H1 (cell line): ENCODE measurements around the gene ARL6IP4. TPM values are rescaled to one million over a fixed set of nuclear protein-coding genes. Genes with fewer than 3 reads are reported as not detected.
A peak's percentile ranks its signal among the peaks of the same experiment; 100 is the strongest.

ENCODE experiments used
- CTCF ChIA-PET: fragments of 300-600 bp; sonication (Branson Sonifier 250); formaldehyde crosslinking; loops from one replicate; lab custom pipeline; 2021; ENCODE audit not compliant: partially characterized antibody; lab: Charles Lee
- POLR2A ChIA-PET: fragments of 300-600 bp; sonication (Branson Sonifier 250); formaldehyde crosslinking; loops from one replicate; lab custom pipeline; 2021; ENCODE audit warnings: inconsistent platforms; ENCODE audit not compliant: partially characterized antibody; lab: Charles Lee
- DNase-seq, 2 experiments: peaks; one replicate each; pipeline versions ENCODE4 v3.0.0 to v3.0.0-alpha.2; 2010 to 2022; ENCODE audit warnings: low spot score in 2 of 2, low read depth in 1 of 2, mixed read lengths in 1 of 2
- FAIRE-seq: peaks from 2 replicates; lab custom pipeline; 2011; peaks lifted over from hg19 to GRCh38; lab: Jason Lieb, UNC
- H2AFZ ChIP-seq: 2 replicates; pipeline ENCODE4 v1.8.1; 2012; ENCODE audit warnings: low read length, inconsistent platforms
- H2AK5ac ChIP-seq: 2 replicates; pipeline ENCODE4 v1.6.1; 2013; ENCODE audit warnings: low read depth, low read length
- H2BK120ac ChIP-seq: replicated peaks from 2 replicates; pipeline ENCODE3; 2013; ENCODE audit warnings: low read depth, low read length, inconsistent platforms
- H2BK12ac ChIP-seq: 2 replicates; pipeline ENCODE4 v1.6.1; 2013; ENCODE audit warnings: low read depth, low read length
- H2BK15ac ChIP-seq: 2 replicates; pipeline ENCODE4 v1.6.1; 2013; ENCODE audit warnings: low read length
- H2BK20ac ChIP-seq: 2 replicates; pipeline ENCODE4 v1.6.1; 2013; ENCODE audit warnings: low read length
- H2BK5ac ChIP-seq: 2 replicates; pipeline ENCODE4 v1.6.1; 2013; ENCODE audit warnings: low read depth, low read length
- H3K14ac ChIP-seq: 2 replicates; pipeline ENCODE4 v1.6.1; 2013; ENCODE audit warnings: inconsistent platforms; ENCODE audit not compliant: insufficient read length
- H3K18ac ChIP-seq: 2 replicates; pipeline ENCODE4 v1.6.1; 2013; ENCODE audit warnings: low read length; ENCODE audit errors: extremely low read depth
- H3K23ac ChIP-seq: 2 replicates; pipeline ENCODE4 v1.6.1; 2013; ENCODE audit warnings: inconsistent platforms; ENCODE audit not compliant: insufficient read length
- H3K23me2 ChIP-seq: 2 replicates; pipeline ENCODE4 v1.6.1; 2013; ENCODE audit warnings: low read depth, low read length
- H3K27ac ChIP-seq: 2 replicates; pipeline ENCODE4 v1.6.1; 2011; ENCODE audit warnings: low read depth, low read length, inconsistent platforms
- H3K27me3 ChIP-seq, 4 experiments: replicated peaks in 1 of 4; 1 replicate in 1 of 4; 2 replicates in 3 of 4; pipeline versions ENCODE4 v1.6.1 to v1.8.1; 2011 to 2013; ENCODE audit warnings: low read length in 3 of 4, mild to moderate bottlenecking in 3 of 4, inconsistent platforms in 2 of 4, mixed read lengths in 2 of 4, moderate library complexity in 1 of 4; ENCODE audit not compliant: control insufficient read depth in 3 of 4, insufficient read depth in 3 of 4; ENCODE audit errors: extremely low read depth in 1 of 4
- H3K36me3 ChIP-seq, 4 experiments: 2 replicates each; pipeline versions ENCODE4 v1.6.1 to v1.8.1; 2011 to 2013; ENCODE audit warnings: mild to moderate bottlenecking in 4 of 4, low read length in 3 of 4, moderate library complexity in 2 of 4, control low read depth in 1 of 4, inconsistent platforms in 1 of 4; ENCODE audit not compliant: insufficient read depth in 4 of 4, control insufficient read depth in 2 of 4
- H3K4ac ChIP-seq: replicated peaks from 2 replicates; pipeline ENCODE3; 2013; ENCODE audit warnings: low read length, low read depth, mixed read lengths, inconsistent platforms; ENCODE audit not compliant: insufficient read length
- H3K4me1 ChIP-seq, 4 experiments: replicated peaks in 1 of 4; 1 replicate in 1 of 4; 2 replicates in 3 of 4; pipeline versions ENCODE4 v1.6.1 to v1.8.1; 2011 to 2013; ENCODE audit warnings: low read length in 3 of 4, inconsistent platforms in 2 of 4, mixed read lengths in 1 of 4; ENCODE audit not compliant: insufficient read depth in 4 of 4, control insufficient read depth in 3 of 4
- H3K4me2 ChIP-seq, 2 experiments: 2 replicates each; pipeline versions ENCODE4 v1.6.1 to v1.8.1; 2011 to 2013; ENCODE audit warnings: low read depth in 2 of 2, low read length in 2 of 2, control low read depth in 1 of 2, inconsistent platforms in 1 of 2, mild to moderate bottlenecking in 1 of 2; ENCODE audit not compliant: insufficient read depth in 1 of 2
- H3K4me3 ChIP-seq, 4 experiments: fragments of 200-600, 300-600 bp in 1 of 4; sonication (generic), shearing (Covaris generic), sonication (Bioruptor Twin) in 1 of 4; 2 replicates each; pipeline versions ENCODE4 v1.5.1 to v1.8.1; 2011 to 2016; ENCODE audit warnings: low read length in 4 of 4, low read depth in 3 of 4, control low read depth in 2 of 4, inconsistent platforms in 2 of 4, mild to moderate bottlenecking in 2 of 4, mixed read lengths in 1 of 4, moderate library complexity in 1 of 4; ENCODE audit not compliant: insufficient read depth in 2 of 4; ENCODE audit errors: extremely low read depth in 1 of 4
- H3K56ac ChIP-seq: replicated peaks from 2 replicates; pipeline ENCODE3; 2013; ENCODE audit warnings: low read depth, mild to moderate bottlenecking, mixed read lengths, low read length, inconsistent platforms; ENCODE audit not compliant: insufficient read length
- H3K79me1 ChIP-seq: 2 replicates; pipeline ENCODE4 v1.6.1; 2013; ENCODE audit warnings: low read depth, low read length, control low read depth
- H3K79me2 ChIP-seq, 2 experiments: 2 replicates each; pipeline versions ENCODE4 v1.6.1 to v1.8.1; 2012 to 2013; ENCODE audit warnings: low read length in 2 of 2, mild to moderate bottlenecking in 2 of 2, inconsistent platforms in 1 of 2; ENCODE audit not compliant: insufficient read depth in 2 of 2, control insufficient read depth in 1 of 2
- H3K9ac ChIP-seq, 4 experiments: replicated peaks in 1 of 4; 1 replicate in 1 of 4; 2 replicates in 3 of 4; pipeline versions ENCODE4 v1.6.1 to v1.8.1; 2011 to 2013; ENCODE audit warnings: low read depth in 3 of 4, low read length in 3 of 4, control low read depth in 2 of 4, mild to moderate bottlenecking in 2 of 4, moderate library complexity in 2 of 4, inconsistent platforms in 1 of 4; ENCODE audit errors: extremely low read depth in 1 of 4
- H3K9me3 ChIP-seq, 2 experiments: 2 replicates each; pipeline versions ENCODE4 v1.6.1 to v1.8.1; 2012 to 2013; ENCODE audit warnings: mild to moderate bottlenecking in 2 of 2, moderate library complexity in 2 of 2, control low read depth in 1 of 2, inconsistent platforms in 1 of 2, low read depth in 1 of 2, low read length in 1 of 2, mixed read lengths in 1 of 2; ENCODE audit not compliant: insufficient read depth in 2 of 2
- H4K20me1 ChIP-seq, 2 experiments: replicated peaks in 1 of 2; 2 replicates each; pipeline versions ENCODE3 to v1.8.1; 2011 to 2013; ENCODE audit warnings: inconsistent platforms in 2 of 2, low read length in 2 of 2, mild to moderate bottlenecking in 1 of 2; ENCODE audit not compliant: insufficient read depth in 2 of 2, control insufficient read depth in 1 of 2
- H4K5ac ChIP-seq: 2 replicates; pipeline ENCODE4 v1.6.1; 2013; ENCODE audit warnings: low read length, low read depth, mixed read lengths, inconsistent platforms; ENCODE audit not compliant: insufficient read length
- H4K8ac ChIP-seq: 2 replicates; pipeline ENCODE4 v1.8.0; 2013; ENCODE audit warnings: mild to moderate bottlenecking, moderate library complexity, low read length, inconsistent platforms; ENCODE audit not compliant: insufficient read depth; ENCODE audit errors: extremely low read depth
- H4K91ac ChIP-seq: replicated peaks from 2 replicates; pipeline ENCODE3; 2013; ENCODE audit warnings: low read length, mixed read lengths, inconsistent platforms; ENCODE audit not compliant: insufficient read length
- CBX8 ChIP-seq: fragments of 300-800, 300-1000 bp; sonication (generic); IDR thresholded peaks from 2 replicates; pipeline ENCODE4 v1.7.1; 2016; ENCODE audit warnings: low read depth, low read length, borderline replicate concordance
- CHD1 ChIP-seq: IDR thresholded peaks from 2 replicates; pipeline ENCODE4 v1.6.1; 2012; ENCODE audit warnings: low read depth, low read length, improper control_type of control experiment
- CTBP2 ChIP-seq: IDR thresholded peaks from 2 replicates; pipeline ENCODE4 v1.7.0; 2011; ENCODE audit warnings: borderline replicate concordance, mild to moderate bottlenecking, moderate library complexity, mixed read lengths, low read length; ENCODE audit not compliant: insufficient read depth, insufficient read length
- E2F6 ChIP-seq: IDR thresholded peaks from 2 replicates; pipeline ENCODE4 v1.6.1; 2012; ENCODE audit warnings: inconsistent platforms
- HDAC2 ChIP-seq, 2 experiments: fragments of 300-600 bp in 1 of 2; sonication (generic) in 1 of 2; IDR thresholded peaks; 2 replicates each; pipeline ENCODE4 v1.6.1; 2011 to 2012; ENCODE audit warnings: low read depth in 2 of 2, low read length in 2 of 2, mild to moderate bottlenecking in 2 of 2, moderate library complexity in 2 of 2, borderline replicate concordance in 1 of 2, inconsistent platforms in 1 of 2
- JUN ChIP-seq: IDR thresholded peaks from 2 replicates; pipeline ENCODE4 v1.6.1; 2011; ENCODE audit warnings: low read depth, mild to moderate bottlenecking, improper control_type of control experiment, low read length
- POLR2A ChIP-seq, 2 experiments: IDR thresholded peaks; 1 replicate in 1 of 2; 2 replicates in 1 of 2; pipeline ENCODE4 v1.6.1; 2011; ENCODE audit warnings: low read depth in 2 of 2, low read length in 2 of 2, mild to moderate bottlenecking in 2 of 2; ENCODE audit errors: control extremely low read depth in 1 of 2
- SRF ChIP-seq: IDR thresholded peaks from 2 replicates; pipeline ENCODE4 v1.6.1; 2011; ENCODE audit warnings: mild to moderate bottlenecking, low read depth, low read length, moderate library complexity
- SUZ12 ChIP-seq: fragments of 200-600 bp; sonication (generic); IDR thresholded peaks from 2 replicates; pipeline ENCODE4 v1.6.1; 2012; ENCODE audit warnings: mild to moderate bottlenecking, inconsistent platforms, low read length, moderate library complexity, mixed read lengths
- TEAD4 ChIP-seq: IDR thresholded peaks from 2 replicates; pipeline ENCODE4 v1.6.1; 2012; ENCODE audit warnings: low read depth, low read length, inconsistent platforms, mixed read lengths
- USF2 ChIP-seq: IDR thresholded peaks from 2 replicates; pipeline ENCODE4 v1.6.1; 2011; ENCODE audit warnings: low read length, improper control_type of control experiment
- WGBS, 2 experiments: shearing (Covaris generic) in 1 of 2; methylation state at CpG; one replicate each; pipeline versions ENCODE4 v1.1.6 to v1.1.7; 2013 to 2015; ENCODE audit warnings: low lambda C conversion rate in 2 of 2, mixed read lengths in 2 of 2, inconsistent platforms in 1 of 2, low coverage in 1 of 2, missing lambda C conversion rate in 1 of 2; ENCODE audit not compliant: insufficient replicate concordance in 2 of 2, insufficient coverage in 1 of 2, insufficient read length in 1 of 2; ENCODE audit errors: extremely low coverage in 1 of 2, missing lambda C conversion rate in 1 of 2; 5-methylcytosine and 5-hydroxymethylcytosine counted together
- polyA plus RNA-seq, 7 experiments: library from polyadenylated mRNA; depleted of rRNA in 3 of 7; stranded (reverse) in 5 of 7; unstranded in 2 of 7; fragments of >200 nt in 5 of 7; fragments of 200-250 nt in 2 of 7; gene quantifications; 1 replicate in 5 of 7; 2 replicates in 1 of 7; 4 replicates in 1 of 7; pipeline versions ENCODE4 v1.2.1 to v1.2.3, GENCODE V29; 2011 to 2013; ENCODE audit warnings: missing spikeins in 2 of 7, mixed read lengths in 2 of 7
- total RNA-seq: library from RNA; stranded (reverse); fragmentation: NEBNext Ultra II Directional; extraction: Animal tissue kit (Norgen Biotek cat#: 25700); gene quantifications from 2 replicates; pipeline ENCODE4 v1.2.1, GENCODE V29; 2021

Gene ARL6IP4
- total and polyA plus RNA-seq, 2 of the 8 experiments (the other 6 are each of a cell fraction or from before 2014, with no cell fraction given), result 76.4 to 109 TPM

- Histone ChIP-seq H3K4me3 (peak overlapping the region; percentile 77 to 92 (median 85)), H2AK5ac (no peak overlapping the region), H3K27me3 (no peaks in the 10 kb centered on the region), H4K8ac (peak overlapping the region; percentile 95), H4K5ac (no peak overlapping the region), H3K4me1 (peaks cover 0 to 20% (median 11%) of the 10 kb centered on the region in 4 experiments; a peak in 6 of 7 replicates), H2AFZ (peak overlapping the region; percentile 42; the same call in 1 of the 2 replicates), H2BK20ac (no peak overlapping the region), H3K14ac (no peak overlapping the region), H4K91ac (peak overlapping the region; percentile 17), H3K9me3 (no peaks in the 10 kb centered on the region), H3K79me2 (peaks cover 0 to 12% of the 10 kb centered on the region in 2 experiments; a peak in 1 of 4 replicates), H3K79me1 (peaks cover 7% of the 10 kb centered on the region; the same call in 1 of the 2 replicates), H3K27ac (no peak overlapping the region), H3K36me3 (peaks cover 0 to 6% (median 1%) of the 10 kb centered on the region in 4 experiments; a peak in 2 of 8 replicates), H4K20me1 (peaks cover 0 to 12% of the 10 kb centered on the region in 2 experiments), H2BK12ac (0 out of 2 replicates have a peak overlapping the region, but pooled peaks have one; percentile 39), H3K9ac (peak overlapping the region in 3 of 4 experiments; percentile 66 to 82 (median 69); a peak in 6 of 7 replicates), H2BK120ac (no peak overlapping the region), H3K56ac (no peak overlapping the region), H2BK5ac (0 out of 2 replicates have a peak overlapping the region, but pooled peaks have one; percentile 87), H3K4me2 (peak overlapping the region; percentile 90 to 95), H3K4ac (no peak overlapping the region), H3K18ac (no peak overlapping the region; the same call in 1 of the 2 replicates), H3K23me2 (peaks cover 20% of the 10 kb centered on the region; the same call in 1 of the 2 replicates), H2BK15ac (no peak overlapping the region), H3K23ac (no peak overlapping the region)
- WGBS, 2 experiments, result 33% methylated on average over 7 of the region's 7 CpGs; no CpG with 5 or more reads in 1 of the 2 experiments
- CTCF ChIA-PET, result interaction anchor here (0.6 to 1.8 kb wide), 7 partner anchors 12 to 258 kb away, joined by 3 to 8 read pairs (median 4); partner anchors contain the start of genes MPHOSPH9 and MTRFR
- FAIRE-seq, result no peak
- no peak for DNase-seq
- POLR2A ChIA-PET, result interaction anchor here (0.8 to 2.8 kb wide), 15 partner anchors 10 to 253 kb away, joined by 3 to 13 read pairs (median 3); partner anchors contain the start of genes MPHOSPH9 and MTRFR
- no peak for TF ChIP-seq CHD1
- TF ChIP-seq HDAC2 (IDR thresholded peaks at IDR 0.05; ENCODE audit: borderline replicate concordance in 1 of 2, low read depth in 2 of 2, low read length in 2 of 2), result no peak
- TF ChIP-seq SUZ12, result no peak
- TF ChIP-seq JUN, result no peak
- TF ChIP-seq POLR2A (IDR thresholded peaks at IDR 0.05; ENCODE audit: control extremely low read depth in 1 of 2, low read depth in 2 of 2, low read length in 2 of 2), result no peak
- no peak for TF ChIP-seq E2F6
- TF ChIP-seq USF2, result no peak
- TF ChIP-seq TEAD4, result no peak
- TF ChIP-seq CBX8, result no peak
- no peak for TF ChIP-seq SRF
- no peak for TF ChIP-seq CTBP2
Observed at GRCh38 chr12:122979908-122980182, 636 bp upstream of the ARL6IP4 start.
